SK-N-SH (cell line): ENCODE data around the gene AARS2. TPM values are rescaled to one million over a fixed set of nuclear protein-coding genes. Genes with fewer than 3 reads are reported as not detected.

Experiments
- CTCF ChIA-PET: fragments of 300-600, 350-600 bp; formaldehyde crosslinking; extraction: SDS; loops from one replicate; lab custom pipeline; 2021; lab: Yijun Ruan, JAX
- POLR2A ChIA-PET: fragments of 350-600 bp; sonication (Branson Sonifier 250); formaldehyde crosslinking; extraction: SDS; loops from one replicate; lab custom pipeline; 2020; ENCODE audit warnings: antibody characterized with exemption, inconsistent platforms; lab: Yijun Ruan, JAX
- DNase-seq: peaks from one replicate; pipeline ENCODE4 v3.0.0; 2012
- H2AFZ ChIP-seq: fragments of 200-600 bp; sonication (generic); 2 replicates; pipeline ENCODE4 v1.8.1; 2016; ENCODE audit warnings: antibody characterized with exemption, mild to moderate bottlenecking, low read depth
- H3F3A ChIP-seq: fragments of 200-600 bp; sonication (generic); replicated peaks from 2 replicates; pipeline ENCODE3; 2016; ENCODE audit warnings: antibody characterized with exemption, mild to moderate bottlenecking; ENCODE audit not compliant: insufficient read depth
- H3K27ac ChIP-seq, 2 experiments: fragments of 200-500 bp in 1 of 2; fragments of 200-600 bp in 1 of 2; sonication (Bioruptor generic) in 1 of 2; sonication (generic), shearing (Covaris generic) in 1 of 2; 2 replicates each; pipeline versions ENCODE4 v1.5.1 to v1.6.1; 2014 to 2016; ENCODE audit warnings: low read depth in 2 of 2, inconsistent platforms in 1 of 2, low read length in 1 of 2, mild to moderate bottlenecking in 1 of 2, mixed read lengths in 1 of 2
- H3K27me3 ChIP-seq: fragments of 200-600 bp; sonication (generic), shearing (Covaris generic); 2 replicates; pipeline ENCODE4 v1.6.1; 2016; ENCODE audit warnings: mixed run types; ENCODE audit not compliant: insufficient read depth
- H3K36me3 ChIP-seq, 2 experiments: fragments of 200-500 bp in 1 of 2; fragments of 200-600 bp in 1 of 2; sonication (Bioruptor generic) in 1 of 2; sonication (generic) in 1 of 2; replicated peaks in 1 of 2; 2 replicates each; pipeline versions ENCODE3 to v1.5.1; 2014 to 2016; ENCODE audit warnings: low read length in 1 of 2, mild to moderate bottlenecking in 1 of 2; ENCODE audit not compliant: insufficient read depth in 2 of 2, control insufficient read depth in 1 of 2
- H3K4me1 ChIP-seq, 2 experiments: fragments of 200-500 bp in 1 of 2; fragments of 200-600 bp in 1 of 2; sonication (Bioruptor generic) in 1 of 2; sonication (generic), shearing (Covaris generic) in 1 of 2; 2 replicates each; pipeline versions ENCODE4 v1.5.1 to v1.6.1; 2014 to 2016; ENCODE audit warnings: low read depth in 1 of 2, low read length in 1 of 2, mixed run types in 1 of 2; ENCODE audit not compliant: insufficient read depth in 2 of 2, control insufficient read depth in 1 of 2
- H3K4me2 ChIP-seq: fragments of 200-600 bp; sonication (generic), shearing (Covaris generic); 2 replicates; pipeline ENCODE4 v1.6.1; 2017; ENCODE audit warnings: mixed run types
- H3K4me3 ChIP-seq, 2 experiments: fragments of 200-500 bp in 1 of 2; fragments of 200-600 bp in 1 of 2; sonication (Bioruptor generic) in 1 of 2; sonication (generic), shearing (Covaris generic) in 1 of 2; 2 replicates each; pipeline versions ENCODE4 v1.5.1 to v1.8.1; 2014 to 2016; ENCODE audit warnings: low read depth in 2 of 2, inconsistent platforms in 1 of 2, low read length in 1 of 2, mild to moderate bottlenecking in 1 of 2, mixed read lengths in 1 of 2, moderate library complexity in 1 of 2
- H3K79me2 ChIP-seq: fragments of 200-600 bp; sonication (generic); 2 replicates; pipeline ENCODE4 v1.8.1; 2017; ENCODE audit warnings: mild to moderate bottlenecking; ENCODE audit not compliant: insufficient read depth
- H3K9ac ChIP-seq: fragments of 200-600 bp; sonication (generic); 2 replicates; pipeline ENCODE4 v1.6.1; 2017; ENCODE audit warnings: mixed run types
- H3K9me2 ChIP-seq: fragments of 200-600 bp; sonication (generic); 2 replicates; pipeline ENCODE4 v1.6.1; 2017; ENCODE audit warnings: mixed run types
- H3K9me3 ChIP-seq: fragments of 200-600 bp; sonication (generic); 2 replicates; pipeline ENCODE4 v1.6.1; 2017; ENCODE audit warnings: mixed run types, mild to moderate bottlenecking, moderate library complexity
- H4K20me1 ChIP-seq: fragments of 200-600 bp; sonication (generic); 2 replicates; pipeline ENCODE4 v1.6.1; 2017; ENCODE audit warnings: mild to moderate bottlenecking, mixed run types; ENCODE audit not compliant: insufficient read depth
- CHD2 ChIP-seq: fragments of 150-350 bp; IDR thresholded peaks from 2 replicates; pipeline ENCODE4 v1.6.1; 2018; ENCODE audit warnings: low read length; ENCODE audit not compliant: partially characterized antibody
- ELF1 ChIP-seq: IDR thresholded peaks from 2 replicates; pipeline ENCODE4 v1.4.0; 2012
- EP300 ChIP-seq, 2 experiments: IDR thresholded peaks; 2 replicates each; pipeline versions ENCODE4 v1.4.0 to v1.6.1; 2012; ENCODE audit warnings: borderline replicate concordance in 1 of 2, low read depth in 1 of 2, low read length in 1 of 2
- FOXJ3 ChIP-seq: sonication (generic); formaldehyde crosslinking; IDR thresholded peaks from 2 replicates; pipeline ENCODE4 v1.5.1; 2020; ENCODE audit warnings: mild to moderate bottlenecking, missing genetic modification reagents
- GATA2 ChIP-seq: sonication (generic); formaldehyde crosslinking; IDR thresholded peaks from 2 replicates; pipeline ENCODE4 v1.5.0; 2020; ENCODE audit warnings: mild to moderate bottlenecking, missing genetic modification reagents
- MEF2A ChIP-seq: IDR thresholded peaks from 2 replicates; pipeline ENCODE4 v1.4.0; 2012; ENCODE audit warnings: low read depth, borderline replicate concordance
- NFIC ChIP-seq: IDR thresholded peaks from 2 replicates; pipeline ENCODE4 v1.4.0; 2012; ENCODE audit warnings: borderline replicate concordance
- NRF1 ChIP-seq: IDR thresholded peaks from 2 replicates; pipeline ENCODE4 v1.6.1; 2012; ENCODE audit warnings: low read depth, mild to moderate bottlenecking, low read length
- POLR2AphosphoS5 ChIP-seq: IDR thresholded peaks from 2 replicates; pipeline ENCODE4 v1.6.1; 2012; ENCODE audit warnings: low read depth, low read length
- RXRA ChIP-seq: IDR thresholded peaks from 2 replicates; pipeline ENCODE4 v1.4.0; 2012; ENCODE audit warnings: low read depth, mild to moderate bottlenecking, borderline replicate concordance
- SMC3 ChIP-seq: IDR thresholded peaks from 2 replicates; pipeline ENCODE4 v1.6.1; 2012; ENCODE audit warnings: low read depth, low read length, improper control_type of control experiment
- TAF1 ChIP-seq: IDR thresholded peaks from 2 replicates; pipeline ENCODE4 v1.6.1; 2012; ENCODE audit warnings: low read depth, mild to moderate bottlenecking, low read length, moderate library complexity, borderline replicate concordance
- TCF12 ChIP-seq: IDR thresholded peaks from 2 replicates; pipeline ENCODE4 v1.4.0; 2012
- YY1 ChIP-seq: IDR thresholded peaks from 2 replicates; pipeline ENCODE4 v1.4.0; 2012; ENCODE audit warnings: low read depth, mild to moderate bottlenecking
- WGBS: methylation state at CpG from one replicate; pipeline ENCODE4 v1.1.6; 2017; ENCODE audit warnings: low lambda C conversion rate; 5-methylcytosine and 5-hydroxymethylcytosine counted together
- polyA plus RNA-seq, 3 experiments: library from polyadenylated mRNA; depleted of rRNA; stranded (reverse); fragments of >200 nt; gene quantifications; 2 replicates each; pipeline ENCODE4 v1.2.3, GENCODE V29; 2012
- TF ChIP-seq, protein P1 (sequence below): IDR thresholded peaks from 2 replicates; pipeline ENCODE4 v1.4.0; 2012; ENCODE audit warnings: low read depth
- TF ChIP-seq, protein P2 (sequence below): fragments of 150-350 bp; IDR thresholded peaks from 2 replicates; pipeline ENCODE4 v1.6.1; 2016; ENCODE audit warnings: mild to moderate bottlenecking, low read depth, low read length
- TF ChIP-seq, protein P3 (sequence below): IDR thresholded peaks from 2 replicates; pipeline ENCODE4; 2012
- TF ChIP-seq, protein P4 (sequence below): IDR thresholded peaks from 2 replicates; pipeline ENCODE4 v1.4.0; 2012; ENCODE audit warnings: low read depth, borderline replicate concordance

The AARS2 gene
- polyA plus RNA-seq, 1 of the 3 experiments (the other 2 are of a cell fraction), result 9.5 TPM

DNA sequence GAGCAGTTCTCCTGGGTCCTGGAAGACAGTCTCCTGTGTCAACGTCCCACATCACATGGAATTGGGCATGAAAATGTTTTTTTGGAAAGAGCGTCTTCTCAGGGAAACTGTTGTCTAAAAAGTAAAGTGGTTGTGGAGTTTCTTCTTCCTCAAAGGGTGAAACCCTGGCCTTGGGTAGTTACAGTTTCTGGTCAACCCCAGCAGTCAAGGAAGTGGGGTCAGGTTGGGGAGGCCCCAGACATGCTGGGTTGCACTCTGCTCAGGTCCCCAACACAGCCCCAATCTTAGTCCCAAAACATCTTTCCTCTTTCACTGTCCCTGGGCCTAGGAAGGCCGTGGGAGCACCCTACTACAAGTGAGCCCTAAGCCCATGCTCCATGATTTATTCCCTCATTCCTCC is 46.8 kb downstream of the AARS2 start:
- DNase-seq, result no peak
- Histone ChIP-seq H3K27me3 (peaks cover 22% of the 10 kb centered on the region), H3K4me3 (no peak overlapping the region), H3K27ac (no peak overlapping the region), H2AFZ (no peak overlapping the region), H4K20me1 (no peaks in the 10 kb centered on the region), H3K4me1 (peaks cover 16 to 37% of the 10 kb centered on the region in 2 experiments; a peak in 2 of 4 replicates), H3K9ac (no peak overlapping the region), H3F3A (peaks cover 11% of the 10 kb centered on the region), H3K9me2 (no peaks in the 10 kb centered on the region), H3K4me2 (no peak overlapping the region), H3K79me2 (peaks cover 21% of the 10 kb centered on the region; the same call in 1 of the 2 replicates), H3K9me3 (no peaks in the 10 kb centered on the region), H3K36me3 (no peaks in the 10 kb centered on the region)
- CTCF ChIA-PET, result interaction anchor here (0.8 to 9.1 kb wide), 14 partner anchors 11 to 193 kb away, joined by 3 to 238 read pairs (median 12); partner anchors contain the start of genes AARS2, HSP90AB1, SLC35B2 and SPATS1
- TF ChIP-seq TAF1 (no peak), POLR2AphosphoS5 (no peak), FOXJ3 (CRISPR knock-in tag) (no peak), NFIC (no peak), TCF12 (no peak), ELF1 (no peak), YY1 (no peak), EP300 (IDR thresholded peaks at IDR 0.05; ENCODE audit: borderline replicate concordance in 1 of 2, low read depth in 1 of 2, low read length in 1 of 2) (no peak), RXRA (no peak), MEF2A (no peak), GATA2 (no peak), CHD2 (no peak), SMC3 (no peak), NRF1 (no peak)
- TF ChIP-seq, protein P1, sequence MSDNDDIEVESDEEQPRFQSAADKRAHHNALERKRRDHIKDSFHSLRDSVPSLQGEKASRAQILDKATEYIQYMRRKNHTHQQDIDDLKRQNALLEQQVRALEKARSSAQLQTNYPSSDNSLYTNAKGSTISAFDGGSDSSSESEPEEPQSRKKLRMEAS, result no peak
- TF ChIP-seq, protein P2, sequence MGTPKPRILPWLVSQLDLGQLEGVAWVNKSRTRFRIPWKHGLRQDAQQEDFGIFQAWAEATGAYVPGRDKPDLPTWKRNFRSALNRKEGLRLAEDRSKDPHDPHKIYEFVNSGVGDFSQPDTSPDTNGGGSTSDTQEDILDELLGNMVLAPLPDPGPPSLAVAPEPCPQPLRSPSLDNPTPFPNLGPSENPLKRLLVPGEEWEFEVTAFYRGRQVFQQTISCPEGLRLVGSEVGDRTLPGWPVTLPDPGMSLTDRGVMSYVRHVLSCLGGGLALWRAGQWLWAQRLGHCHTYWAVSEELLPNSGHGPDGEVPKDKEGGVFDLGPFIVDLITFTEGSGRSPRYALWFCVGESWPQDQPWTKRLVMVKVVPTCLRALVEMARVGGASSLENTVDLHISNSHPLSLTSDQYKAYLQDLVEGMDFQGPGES, result no peak
- TF ChIP-seq, protein P3, sequence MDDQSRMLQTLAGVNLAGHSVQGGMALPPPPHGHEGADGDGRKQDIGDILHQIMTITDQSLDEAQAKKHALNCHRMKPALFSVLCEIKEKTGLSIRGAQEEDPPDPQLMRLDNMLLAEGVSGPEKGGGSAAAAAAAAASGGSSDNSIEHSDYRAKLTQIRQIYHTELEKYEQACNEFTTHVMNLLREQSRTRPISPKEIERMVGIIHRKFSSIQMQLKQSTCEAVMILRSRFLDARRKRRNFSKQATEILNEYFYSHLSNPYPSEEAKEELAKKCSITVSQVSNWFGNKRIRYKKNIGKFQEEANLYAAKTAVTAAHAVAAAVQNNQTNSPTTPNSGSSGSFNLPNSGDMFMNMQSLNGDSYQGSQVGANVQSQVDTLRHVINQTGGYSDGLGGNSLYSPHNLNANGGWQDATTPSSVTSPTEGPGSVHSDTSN, result no peak
- TF ChIP-seq, protein P4, sequence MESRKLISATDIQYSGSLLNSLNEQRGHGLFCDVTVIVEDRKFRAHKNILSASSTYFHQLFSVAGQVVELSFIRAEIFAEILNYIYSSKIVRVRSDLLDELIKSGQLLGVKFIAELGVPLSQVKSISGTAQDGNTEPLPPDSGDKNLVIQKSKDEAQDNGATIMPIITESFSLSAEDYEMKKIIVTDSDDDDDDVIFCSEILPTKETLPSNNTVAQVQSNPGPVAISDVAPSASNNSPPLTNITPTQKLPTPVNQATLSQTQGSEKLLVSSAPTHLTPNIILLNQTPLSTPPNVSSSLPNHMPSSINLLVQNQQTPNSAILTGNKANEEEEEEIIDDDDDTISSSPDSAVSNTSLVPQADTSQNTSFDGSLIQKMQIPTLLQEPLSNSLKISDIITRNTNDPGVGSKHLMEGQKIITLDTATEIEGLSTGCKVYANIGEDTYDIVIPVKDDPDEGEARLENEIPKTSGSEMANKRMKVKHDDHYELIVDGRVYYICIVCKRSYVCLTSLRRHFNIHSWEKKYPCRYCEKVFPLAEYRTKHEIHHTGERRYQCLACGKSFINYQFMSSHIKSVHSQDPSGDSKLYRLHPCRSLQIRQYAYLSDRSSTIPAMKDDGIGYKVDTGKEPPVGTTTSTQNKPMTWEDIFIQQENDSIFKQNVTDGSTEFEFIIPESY, result no peak
- WGBS, result 74% methylated on average over 3 of the region's 3 CpGs
- POLR2A ChIA-PET, result interaction anchor here (0.8 kb wide), 1 partner anchor 39 kb away, joined by 4 read pairs; no protein-coding TSS in a partner anchor
